H1 (cell line): ENCODE results near the gene GRIK1. TPM values are rescaled to one million over a fixed set of nuclear protein-coding genes. Genes with fewer than 3 reads are reported as not detected.

Experiments used
- CTCF ChIA-PET: fragments of 300-600 bp; sonication (Branson Sonifier 250); formaldehyde crosslinking; loops from one replicate; lab custom pipeline; 2021; ENCODE audit not compliant: partially characterized antibody; lab: Charles Lee
- POLR2A ChIA-PET: fragments of 300-600 bp; sonication (Branson Sonifier 250); formaldehyde crosslinking; loops from one replicate; lab custom pipeline; 2021; ENCODE audit warnings: inconsistent platforms; ENCODE audit not compliant: partially characterized antibody; lab: Charles Lee
- DNase-seq, 2 experiments: peaks; one replicate each; pipeline versions ENCODE4 v3.0.0 to v3.0.0-alpha.2; 2010 to 2022; ENCODE audit warnings: low spot score in 2 of 2, low read depth in 1 of 2, mixed read lengths in 1 of 2
- FAIRE-seq: peaks from 2 replicates; lab custom pipeline; 2011; peaks lifted over from hg19 to GRCh38; lab: Jason Lieb, UNC
- H2AFZ ChIP-seq: 2 replicates; pipeline ENCODE4 v1.8.1; 2012; ENCODE audit warnings: low read length, inconsistent platforms
- H2AK5ac ChIP-seq: 2 replicates; pipeline ENCODE4 v1.6.1; 2013; ENCODE audit warnings: low read depth, low read length
- H2BK120ac ChIP-seq: replicated peaks from 2 replicates; pipeline ENCODE3; 2013; ENCODE audit warnings: low read depth, low read length, inconsistent platforms
- H2BK12ac ChIP-seq: 2 replicates; pipeline ENCODE4 v1.6.1; 2013; ENCODE audit warnings: low read depth, low read length
- H2BK15ac ChIP-seq: 2 replicates; pipeline ENCODE4 v1.6.1; 2013; ENCODE audit warnings: low read length
- H2BK20ac ChIP-seq: 2 replicates; pipeline ENCODE4 v1.6.1; 2013; ENCODE audit warnings: low read length
- H2BK5ac ChIP-seq: 2 replicates; pipeline ENCODE4 v1.6.1; 2013; ENCODE audit warnings: low read depth, low read length
- H3K14ac ChIP-seq: 2 replicates; pipeline ENCODE4 v1.6.1; 2013; ENCODE audit warnings: inconsistent platforms; ENCODE audit not compliant: insufficient read length
- H3K18ac ChIP-seq: 2 replicates; pipeline ENCODE4 v1.6.1; 2013; ENCODE audit warnings: low read length; ENCODE audit errors: extremely low read depth
- H3K23ac ChIP-seq: 2 replicates; pipeline ENCODE4 v1.6.1; 2013; ENCODE audit warnings: inconsistent platforms; ENCODE audit not compliant: insufficient read length
- H3K23me2 ChIP-seq: 2 replicates; pipeline ENCODE4 v1.6.1; 2013; ENCODE audit warnings: low read depth, low read length
- H3K27ac ChIP-seq: 2 replicates; pipeline ENCODE4 v1.6.1; 2011; ENCODE audit warnings: low read depth, low read length, inconsistent platforms
- H3K27me3 ChIP-seq, 4 experiments: replicated peaks in 1 of 4; 1 replicate in 1 of 4; 2 replicates in 3 of 4; pipeline versions ENCODE4 v1.6.1 to v1.8.1; 2011 to 2013; ENCODE audit warnings: low read length in 3 of 4, mild to moderate bottlenecking in 3 of 4, inconsistent platforms in 2 of 4, mixed read lengths in 2 of 4, moderate library complexity in 1 of 4; ENCODE audit not compliant: control insufficient read depth in 3 of 4, insufficient read depth in 3 of 4; ENCODE audit errors: extremely low read depth in 1 of 4
- H3K36me3 ChIP-seq, 4 experiments: 2 replicates each; pipeline versions ENCODE4 v1.6.1 to v1.8.1; 2011 to 2013; ENCODE audit warnings: mild to moderate bottlenecking in 4 of 4, low read length in 3 of 4, moderate library complexity in 2 of 4, control low read depth in 1 of 4, inconsistent platforms in 1 of 4; ENCODE audit not compliant: insufficient read depth in 4 of 4, control insufficient read depth in 2 of 4
- H3K4ac ChIP-seq: replicated peaks from 2 replicates; pipeline ENCODE3; 2013; ENCODE audit warnings: low read length, low read depth, mixed read lengths, inconsistent platforms; ENCODE audit not compliant: insufficient read length
- H3K4me1 ChIP-seq, 4 experiments: replicated peaks in 1 of 4; 1 replicate in 1 of 4; 2 replicates in 3 of 4; pipeline versions ENCODE4 v1.6.1 to v1.8.1; 2011 to 2013; ENCODE audit warnings: low read length in 3 of 4, inconsistent platforms in 2 of 4, mixed read lengths in 1 of 4; ENCODE audit not compliant: insufficient read depth in 4 of 4, control insufficient read depth in 3 of 4
- H3K4me2 ChIP-seq, 2 experiments: 2 replicates each; pipeline versions ENCODE4 v1.6.1 to v1.8.1; 2011 to 2013; ENCODE audit warnings: low read depth in 2 of 2, low read length in 2 of 2, control low read depth in 1 of 2, inconsistent platforms in 1 of 2, mild to moderate bottlenecking in 1 of 2; ENCODE audit not compliant: insufficient read depth in 1 of 2
- H3K4me3 ChIP-seq, 4 experiments: fragments of 200-600, 300-600 bp in 1 of 4; sonication (generic), shearing (Covaris generic), sonication (Bioruptor Twin) in 1 of 4; 2 replicates each; pipeline versions ENCODE4 v1.5.1 to v1.8.1; 2011 to 2016; ENCODE audit warnings: low read length in 4 of 4, low read depth in 3 of 4, control low read depth in 2 of 4, inconsistent platforms in 2 of 4, mild to moderate bottlenecking in 2 of 4, mixed read lengths in 1 of 4, moderate library complexity in 1 of 4; ENCODE audit not compliant: insufficient read depth in 2 of 4; ENCODE audit errors: extremely low read depth in 1 of 4
- H3K56ac ChIP-seq: replicated peaks from 2 replicates; pipeline ENCODE3; 2013; ENCODE audit warnings: low read depth, mild to moderate bottlenecking, mixed read lengths, low read length, inconsistent platforms; ENCODE audit not compliant: insufficient read length
- H3K79me1 ChIP-seq: 2 replicates; pipeline ENCODE4 v1.6.1; 2013; ENCODE audit warnings: low read depth, low read length, control low read depth
- H3K79me2 ChIP-seq, 2 experiments: 2 replicates each; pipeline versions ENCODE4 v1.6.1 to v1.8.1; 2012 to 2013; ENCODE audit warnings: low read length in 2 of 2, mild to moderate bottlenecking in 2 of 2, inconsistent platforms in 1 of 2; ENCODE audit not compliant: insufficient read depth in 2 of 2, control insufficient read depth in 1 of 2
- H3K9ac ChIP-seq, 4 experiments: replicated peaks in 1 of 4; 1 replicate in 1 of 4; 2 replicates in 3 of 4; pipeline versions ENCODE4 v1.6.1 to v1.8.1; 2011 to 2013; ENCODE audit warnings: low read depth in 3 of 4, low read length in 3 of 4, control low read depth in 2 of 4, mild to moderate bottlenecking in 2 of 4, moderate library complexity in 2 of 4, inconsistent platforms in 1 of 4; ENCODE audit errors: extremely low read depth in 1 of 4
- H3K9me3 ChIP-seq, 2 experiments: 2 replicates each; pipeline versions ENCODE4 v1.6.1 to v1.8.1; 2012 to 2013; ENCODE audit warnings: mild to moderate bottlenecking in 2 of 2, moderate library complexity in 2 of 2, control low read depth in 1 of 2, inconsistent platforms in 1 of 2, low read depth in 1 of 2, low read length in 1 of 2, mixed read lengths in 1 of 2; ENCODE audit not compliant: insufficient read depth in 2 of 2
- H4K20me1 ChIP-seq, 2 experiments: replicated peaks in 1 of 2; 2 replicates each; pipeline versions ENCODE3 to v1.8.1; 2011 to 2013; ENCODE audit warnings: inconsistent platforms in 2 of 2, low read length in 2 of 2, mild to moderate bottlenecking in 1 of 2; ENCODE audit not compliant: insufficient read depth in 2 of 2, control insufficient read depth in 1 of 2
- H4K5ac ChIP-seq: 2 replicates; pipeline ENCODE4 v1.6.1; 2013; ENCODE audit warnings: low read length, low read depth, mixed read lengths, inconsistent platforms; ENCODE audit not compliant: insufficient read length
- H4K8ac ChIP-seq: 2 replicates; pipeline ENCODE4 v1.8.0; 2013; ENCODE audit warnings: mild to moderate bottlenecking, moderate library complexity, low read length, inconsistent platforms; ENCODE audit not compliant: insufficient read depth; ENCODE audit errors: extremely low read depth
- H4K91ac ChIP-seq: replicated peaks from 2 replicates; pipeline ENCODE3; 2013; ENCODE audit warnings: low read length, mixed read lengths, inconsistent platforms; ENCODE audit not compliant: insufficient read length
- BRCA1 ChIP-seq: IDR thresholded peaks from 2 replicates; pipeline ENCODE4 v1.6.1; 2012; ENCODE audit warnings: low read depth, low read length, improper control_type of control experiment
- CBX5 ChIP-seq: fragments of 300-800, 300-1000 bp; sonication (generic); IDR thresholded peaks from 2 replicates; pipeline ENCODE4 v1.7.1; 2016; ENCODE audit warnings: antibody characterized with exemption, low read length, low read depth
- HDAC6 ChIP-seq: IDR thresholded peaks from one replicate; pipeline ENCODE4 v1.7.1; 2012; ENCODE audit warnings: low read depth, mild to moderate bottlenecking, inconsistent platforms, low read length, moderate library complexity
- KDM1A ChIP-seq: fragments of 200-600, 300-600 bp; sonication (generic); IDR thresholded peaks from 2 replicates; pipeline ENCODE4 v1.7.1; 2016; ENCODE audit warnings: mild to moderate bottlenecking, low read length, borderline replicate concordance
- KDM4A ChIP-seq: IDR thresholded peaks from one replicate; pipeline ENCODE4 v1.7.1; 2012; ENCODE audit warnings: low read depth, mild to moderate bottlenecking, moderate library complexity, low read length, inconsistent platforms; ENCODE audit not compliant: severe bottlenecking
- KDM5A ChIP-seq: fragments of 200-600 bp; IDR thresholded peaks from 2 replicates; pipeline ENCODE4 v1.7.1; 2012; ENCODE audit warnings: mild to moderate bottlenecking, low read length, inconsistent platforms, mixed read lengths
- NANOG ChIP-seq: IDR thresholded peaks from 2 replicates; pipeline ENCODE4 v1.6.1; 2011; ENCODE audit warnings: low read length, low read depth, mild to moderate bottlenecking, inconsistent platforms; ENCODE audit not compliant: insufficient read depth, poor library complexity, severe bottlenecking
- POLR2AphosphoS5 ChIP-seq: IDR thresholded peaks from 2 replicates; pipeline ENCODE4 v1.6.1; 2011; ENCODE audit warnings: low read depth, low read length
- SIN3A ChIP-seq, 2 experiments: IDR thresholded peaks in 1 of 2; conservative IDR thresholded peaks in 1 of 2; 2 replicates each; pipeline ENCODE4 v1.6.1; 2011 to 2012; ENCODE audit warnings: low read length in 2 of 2, improper control_type of control experiment in 1 of 2, low read depth in 1 of 2, mild to moderate bottlenecking in 1 of 2
- SP4 ChIP-seq: IDR thresholded peaks from 2 replicates; pipeline ENCODE4 v1.6.1; 2012; ENCODE audit warnings: low read length, inconsistent platforms
- TAF7 ChIP-seq: optimal IDR thresholded peaks from 2 replicates; pipeline ENCODE3; 2011; ENCODE audit warnings: low read depth, mild to moderate bottlenecking, inconsistent platforms, low read length, moderate library complexity, borderline replicate concordance
- YY1 ChIP-seq: IDR thresholded peaks from 2 replicates; pipeline ENCODE4 v1.6.1; 2011; ENCODE audit warnings: low read depth, mild to moderate bottlenecking, low read length
- WGBS, 2 experiments: shearing (Covaris generic) in 1 of 2; methylation state at CpG; one replicate each; pipeline versions ENCODE4 v1.1.6 to v1.1.7; 2013 to 2015; ENCODE audit warnings: low lambda C conversion rate in 2 of 2, mixed read lengths in 2 of 2, inconsistent platforms in 1 of 2, low coverage in 1 of 2, missing lambda C conversion rate in 1 of 2; ENCODE audit not compliant: insufficient replicate concordance in 2 of 2, insufficient coverage in 1 of 2, insufficient read length in 1 of 2; ENCODE audit errors: extremely low coverage in 1 of 2, missing lambda C conversion rate in 1 of 2; 5-methylcytosine and 5-hydroxymethylcytosine counted together
- polyA plus RNA-seq, 7 experiments: library from polyadenylated mRNA; depleted of rRNA in 3 of 7; stranded (reverse) in 5 of 7; unstranded in 2 of 7; fragments of >200 nt in 5 of 7; fragments of 200-250 nt in 2 of 7; gene quantifications; 1 replicate in 5 of 7; 2 replicates in 1 of 7; 4 replicates in 1 of 7; pipeline versions ENCODE4 v1.2.1 to v1.2.3, GENCODE V29; 2011 to 2013; ENCODE audit warnings: missing spikeins in 2 of 7, mixed read lengths in 2 of 7
- total RNA-seq: library from RNA; stranded (reverse); fragmentation: NEBNext Ultra II Directional; extraction: Animal tissue kit (Norgen Biotek cat#: 25700); gene quantifications from 2 replicates; pipeline ENCODE4 v1.2.1, GENCODE V29; 2021
- TF ChIP-seq, protein P1 (sequence below): IDR thresholded peaks from 2 replicates; pipeline ENCODE4 v1.6.1; 2012; ENCODE audit warnings: low read length, inconsistent platforms

GRIK1 gene
- total and polyA plus RNA-seq, 2 of the 8 experiments (the other 6 are each of a cell fraction or from before 2014, with no cell fraction given): 0.11 to 0.32 TPM

GRCh38 chr21:29689753-29690152, 250.0 kb downstream of the GRIK1 start:
- Histone ChIP-seq H4K8ac (no peak overlapping the region), H3K23me2 (no peaks in the 10 kb centered on the region), H4K91ac (no peak overlapping the region), H2BK120ac (no peak overlapping the region), H3K4me1 (no peaks in the 10 kb centered on the region), H4K5ac (no peak overlapping the region), H3K27me3 (no peaks in the 10 kb centered on the region), H2BK20ac (no peak overlapping the region), H3K14ac (no peak overlapping the region), H3K23ac (no peak overlapping the region), H3K79me1 (no peaks in the 10 kb centered on the region), H2BK5ac (no peak overlapping the region), H2AK5ac (no peak overlapping the region), H3K4me3 (no peak overlapping the region), H3K4me2 (no peak overlapping the region), H2BK12ac (no peak overlapping the region), H3K4ac (no peak overlapping the region), H3K9me3 (no peaks in the 10 kb centered on the region), H3K79me2 (no peaks in the 10 kb centered on the region), H3K56ac (no peak overlapping the region), H3K27ac (no peak overlapping the region), H3K36me3 (no peaks in the 10 kb centered on the region), H2BK15ac (no peak overlapping the region), H4K20me1 (no peaks in the 10 kb centered on the region), H3K18ac (no peak overlapping the region), H3K9ac (no peak overlapping the region), H2AFZ (no peak overlapping the region)
- TF ChIP-seq POLR2AphosphoS5 (no peak), SIN3A (conservative IDR thresholded peaks at IDR 0.05 in 1 of 2, IDR thresholded peaks at IDR 0.05 in 1 of 2; ENCODE audit: low read depth in 1 of 2, low read length in 2 of 2) (no peak), BRCA1 (no peak), CBX5 (no peak), KDM4A (no peak), NANOG (no peak), HDAC6 (no peak), SP4 (no peak), KDM5A (no peak), KDM1A (no peak), YY1 (no peak), TAF7 (no peak)
- TF ChIP-seq, protein P1, sequence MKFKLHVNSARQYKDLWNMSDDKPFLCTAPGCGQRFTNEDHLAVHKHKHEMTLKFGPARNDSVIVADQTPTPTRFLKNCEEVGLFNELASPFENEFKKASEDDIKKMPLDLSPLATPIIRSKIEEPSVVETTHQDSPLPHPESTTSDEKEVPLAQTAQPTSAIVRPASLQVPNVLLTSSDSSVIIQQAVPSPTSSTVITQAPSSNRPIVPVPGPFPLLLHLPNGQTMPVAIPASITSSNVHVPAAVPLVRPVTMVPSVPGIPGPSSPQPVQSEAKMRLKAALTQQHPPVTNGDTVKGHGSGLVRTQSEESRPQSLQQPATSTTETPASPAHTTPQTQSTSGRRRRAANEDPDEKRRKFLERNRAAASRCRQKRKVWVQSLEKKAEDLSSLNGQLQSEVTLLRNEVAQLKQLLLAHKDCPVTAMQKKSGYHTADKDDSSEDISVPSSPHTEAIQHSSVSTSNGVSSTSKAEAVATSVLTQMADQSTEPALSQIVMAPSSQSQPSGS: no peak
- CTCF ChIA-PET: interaction anchor here (0.6 kb wide), 1 partner anchor 319 kb away, joined by 3 read pairs; no protein-coding TSS in a partner anchor
- FAIRE-seq (no peak), DNase-seq (no peak)
- WGBS, 2 experiments: 87% methylated on average over 6 of the region's 6 CpGs; no CpG with 5 or more reads in 1 of the 2 experiments
- POLR2A ChIA-PET: no interaction called here
